HG03064 (cell line): ENCODE data around the gene SERPINE3.

Experiments
- ATAC-seq: cut with Tn5 transposase; IDR thresholded peaks from one replicate; pipeline ENCODE4 v1.9.1; 2021; ENCODE audit warnings: low read depth; ENCODE audit not compliant: unreplicated experiment

The SERPINE3 gene

DNA sequence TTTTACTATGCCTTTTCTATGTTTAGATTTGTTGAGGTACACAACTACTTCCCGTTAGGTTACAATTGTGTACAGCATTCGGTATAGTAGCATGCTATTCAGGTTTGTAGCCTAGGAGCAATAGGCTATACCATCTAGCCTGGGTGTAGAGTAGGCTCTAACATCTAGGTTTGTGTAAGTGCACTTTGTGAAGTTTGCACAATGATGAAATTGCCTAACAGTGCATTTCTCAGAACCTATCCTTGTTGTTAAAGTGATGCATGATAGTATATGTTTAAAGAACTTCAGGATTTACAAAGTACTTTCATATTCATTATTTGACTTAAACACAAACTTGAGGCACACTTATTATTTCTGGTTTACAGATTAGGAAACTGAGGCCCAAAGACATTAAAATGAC lies 11.5 kb upstream of the SERPINE3 start:
- no peak for ATAC-seq

DNA sequence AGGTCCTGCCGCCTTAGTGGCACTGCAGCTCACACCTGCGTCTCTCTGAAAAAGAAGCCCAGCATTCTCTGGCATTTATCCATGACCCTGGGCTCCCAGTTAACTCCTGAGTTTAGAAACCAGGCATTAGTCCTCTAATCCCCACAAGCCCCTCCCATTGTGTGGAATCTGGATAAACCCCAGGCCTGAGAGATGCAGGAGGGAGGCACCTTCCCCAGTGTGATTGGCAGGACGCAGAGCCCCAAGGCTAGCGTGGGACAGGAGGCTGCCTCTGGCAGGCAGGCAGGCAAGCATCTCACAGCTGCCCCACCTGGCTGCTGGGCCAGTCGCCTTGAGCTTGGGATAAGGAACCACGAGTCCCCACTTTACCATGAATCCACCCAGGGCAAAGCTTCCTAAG lies 11.0 kb upstream of the SERPINE3 start:
- ATAC-seq = no peak

DNA sequence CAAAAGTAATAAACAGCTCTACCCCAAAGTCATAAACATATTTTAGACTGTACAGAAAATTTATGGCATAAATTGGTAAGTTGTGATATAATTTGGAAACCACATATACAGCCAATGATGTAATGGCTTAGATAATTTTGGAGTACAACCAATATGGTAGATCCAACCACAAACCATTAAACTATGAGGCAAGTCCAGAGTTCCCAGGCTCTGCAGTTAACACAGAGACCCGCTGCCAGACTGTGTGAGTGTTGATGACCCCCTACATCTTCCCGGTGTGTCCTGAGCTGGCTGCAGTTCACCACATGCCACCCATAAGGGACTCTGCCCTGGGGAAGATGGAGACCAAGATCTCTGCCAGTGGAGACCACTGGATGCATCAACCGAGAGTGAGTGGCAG lies 9.9 kb upstream of the SERPINE3 start:
- ATAC-seq = no peak

DNA sequence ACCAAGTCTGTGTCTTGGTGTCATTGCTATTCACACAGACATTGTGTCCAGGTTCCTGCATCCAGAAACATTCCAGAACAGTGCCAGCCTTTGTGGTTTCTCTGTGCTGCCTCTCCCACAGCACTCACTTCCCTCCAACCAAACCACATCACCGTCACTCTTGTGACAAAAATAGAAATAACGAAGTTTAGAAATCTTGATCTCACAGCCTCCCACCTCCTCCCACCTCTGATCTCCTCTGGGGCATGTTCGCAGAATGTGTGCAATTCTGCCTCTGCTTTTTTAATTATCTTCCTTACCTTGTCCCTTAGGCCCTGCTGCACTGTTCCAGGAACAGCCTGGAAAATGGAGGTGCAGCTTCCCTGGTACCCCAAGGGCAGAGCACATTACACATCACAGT lies 8.7 kb upstream of the SERPINE3 start:
- no peak for ATAC-seq

DNA sequence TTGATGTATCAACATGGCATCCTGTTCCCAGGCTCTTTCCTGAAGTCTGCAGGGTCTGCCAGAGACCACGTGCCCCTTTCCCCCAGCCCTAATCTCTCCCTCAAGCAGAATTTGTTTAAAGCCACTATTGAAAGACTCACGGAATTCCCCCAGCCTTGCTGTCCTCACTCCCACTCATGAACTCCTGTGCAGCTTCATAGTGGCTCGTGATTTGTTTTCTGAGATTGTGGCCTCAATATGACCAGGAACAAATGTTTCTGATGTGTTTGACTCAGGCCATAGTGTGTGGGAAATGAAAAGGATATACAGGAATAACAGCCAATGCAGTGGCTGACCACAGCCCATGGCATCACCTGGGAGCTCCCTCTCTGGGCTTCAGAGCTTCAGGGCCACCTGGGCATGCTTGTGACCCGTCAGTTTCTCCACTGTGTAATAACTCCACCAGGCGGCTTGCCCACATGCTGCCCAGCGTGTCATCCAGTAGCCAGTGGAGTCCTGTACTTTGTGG lies 8.1 kb upstream of the SERPINE3 start:
- no peak for ATAC-seq

DNA sequence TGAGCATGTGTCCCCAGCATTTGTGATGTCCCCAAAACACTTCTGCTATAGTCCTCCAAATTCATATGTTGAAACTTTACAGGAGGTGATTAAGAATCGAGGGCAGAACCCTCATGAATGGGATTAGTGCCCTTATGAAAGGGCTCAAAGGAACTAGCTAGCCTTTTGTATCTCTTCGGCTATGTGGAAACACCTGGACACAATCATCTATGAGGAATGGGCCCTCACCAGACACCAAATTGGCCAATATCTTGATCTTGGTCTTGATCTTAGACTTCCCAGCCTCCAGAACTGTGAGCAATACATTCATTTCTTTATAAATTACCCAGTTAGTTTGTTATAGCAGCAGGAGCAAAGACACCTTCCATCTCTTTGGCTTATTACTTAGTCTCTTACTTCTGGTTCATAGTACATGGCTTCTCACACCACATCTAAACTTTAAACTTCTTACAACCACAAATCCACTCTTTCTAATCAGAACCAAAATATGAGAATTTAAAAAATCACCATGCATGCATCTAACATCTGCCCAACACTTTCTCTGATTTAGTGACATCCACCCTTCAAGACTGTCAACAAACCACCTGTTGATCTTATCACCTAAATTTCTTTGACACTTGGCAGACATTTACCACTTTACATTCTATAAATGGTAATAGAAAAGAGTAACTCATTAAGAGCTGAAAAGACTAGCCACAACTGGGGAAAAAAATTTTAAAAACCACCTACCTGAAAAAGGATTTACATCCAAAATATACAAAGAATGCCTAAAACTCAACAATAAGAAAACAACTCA lies 6.7 kb upstream of the SERPINE3 start:
- no peak for ATAC-seq

DNA sequence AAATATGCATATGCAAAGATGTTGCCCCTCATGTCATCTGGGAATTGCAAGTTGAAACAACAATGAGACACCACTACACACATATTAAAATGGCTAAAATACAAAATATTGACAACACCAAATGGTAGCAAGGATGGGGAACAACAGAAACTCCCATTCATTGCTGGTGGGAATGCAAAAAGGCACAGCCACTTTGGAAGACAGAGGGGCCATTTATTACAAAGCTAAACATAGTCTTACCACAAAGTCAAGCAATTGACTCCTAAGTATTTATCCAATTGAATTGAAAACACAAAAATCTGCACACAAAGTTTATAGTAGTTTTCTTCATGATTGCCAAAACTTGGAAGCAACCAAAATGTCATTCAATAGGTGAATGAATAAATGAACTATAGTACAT lies 6.1 kb upstream of the SERPINE3 start:
- no peak for ATAC-seq

DNA sequence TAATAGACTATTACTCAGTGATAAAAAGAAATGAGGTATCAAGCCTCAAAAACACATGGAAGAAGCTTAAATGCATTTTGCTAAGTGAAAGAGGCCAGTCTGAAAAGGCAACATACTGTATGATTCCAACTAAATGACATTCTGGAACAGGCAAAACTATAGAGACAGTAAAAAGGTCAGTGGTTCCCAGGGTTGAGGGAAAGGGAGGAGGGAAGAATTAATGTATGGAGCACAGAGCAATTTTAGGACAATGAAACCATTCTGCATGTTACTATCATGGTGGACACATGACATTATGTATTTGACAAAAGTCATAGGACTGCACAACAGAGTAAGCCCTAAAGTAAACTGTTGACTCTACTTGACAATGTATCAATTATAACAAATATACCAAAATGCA lies 5.7 kb upstream of the SERPINE3 start:
- ATAC-seq = no peak

DNA sequence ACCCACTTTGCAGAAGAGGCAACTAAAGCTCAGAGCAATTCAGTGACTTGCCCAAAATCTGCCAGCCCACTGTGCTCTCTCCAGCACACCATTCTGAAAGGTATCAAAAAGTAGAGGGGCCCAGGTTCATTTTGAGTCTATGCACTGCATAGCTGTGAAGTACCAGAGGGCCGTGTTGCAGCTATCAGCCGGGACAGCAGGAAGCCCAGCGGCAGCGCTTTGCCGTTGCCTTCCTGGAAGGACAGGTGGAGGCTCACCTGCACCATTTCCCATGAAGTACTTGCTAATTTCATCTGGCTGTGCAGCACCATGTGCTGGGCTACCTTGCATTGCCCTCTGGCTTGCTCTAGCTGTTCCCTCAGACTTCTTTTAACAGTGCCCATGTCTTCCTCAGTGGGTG lies 2.7 kb upstream of the SERPINE3 start:
- no peak for ATAC-seq

DNA sequence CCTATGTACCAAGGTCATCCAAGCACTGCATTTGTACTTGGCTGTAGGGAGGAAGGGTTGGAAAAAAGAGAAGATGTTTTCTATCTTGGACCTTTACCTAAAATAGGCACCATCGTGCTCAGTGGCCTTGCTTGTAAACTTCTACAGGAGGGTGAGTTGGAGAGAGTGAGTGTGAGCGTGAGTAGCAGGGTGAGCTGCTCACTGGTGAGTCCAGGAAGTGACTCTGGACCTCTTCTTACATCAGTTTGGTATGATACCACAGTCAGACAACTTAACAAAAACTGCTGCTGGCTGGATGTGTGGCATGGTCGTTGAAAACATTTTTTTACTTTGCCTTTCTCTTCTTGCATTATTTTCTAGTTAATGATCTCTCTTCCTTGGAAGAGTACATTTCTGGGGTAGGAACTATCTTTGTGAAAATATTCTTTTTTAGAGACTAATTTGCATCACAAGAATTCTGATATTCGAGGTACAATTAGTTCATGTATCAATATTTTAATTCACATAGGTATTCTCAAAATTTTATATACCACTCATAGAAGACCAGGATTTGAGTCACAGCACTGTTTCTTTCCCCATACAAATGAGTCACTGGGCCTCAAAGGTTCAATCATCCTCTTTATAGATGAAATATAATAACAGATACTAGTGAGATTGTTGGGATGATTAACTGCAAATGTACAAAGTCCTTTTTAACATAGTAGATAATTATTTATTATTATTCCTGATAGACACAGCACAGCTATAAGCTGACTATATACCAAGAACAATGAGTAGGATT lies 651 bp downstream of the SERPINE3 start:
- ATAC-seq = no peak

DNA sequence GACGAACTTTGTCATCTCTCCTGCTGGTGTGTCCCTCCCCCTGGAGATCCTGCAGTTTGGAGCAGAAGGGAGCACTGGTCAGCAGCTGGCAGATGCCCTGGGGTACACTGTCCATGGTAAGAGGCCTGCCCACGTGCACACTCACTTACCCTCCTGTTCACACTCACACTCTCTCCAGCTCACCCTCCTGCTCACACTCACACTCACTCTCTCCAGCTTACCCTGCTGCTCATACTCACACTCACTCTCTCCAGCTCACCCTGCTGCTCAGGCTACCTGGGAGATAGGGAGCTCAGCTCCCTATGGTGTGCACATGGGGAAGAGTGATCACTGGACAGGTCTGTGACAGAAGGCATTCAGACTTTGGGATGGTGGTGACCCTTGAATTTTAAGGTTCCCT lies 1.7 kb downstream of the SERPINE3 start:
- ATAC-seq = no peak

DNA sequence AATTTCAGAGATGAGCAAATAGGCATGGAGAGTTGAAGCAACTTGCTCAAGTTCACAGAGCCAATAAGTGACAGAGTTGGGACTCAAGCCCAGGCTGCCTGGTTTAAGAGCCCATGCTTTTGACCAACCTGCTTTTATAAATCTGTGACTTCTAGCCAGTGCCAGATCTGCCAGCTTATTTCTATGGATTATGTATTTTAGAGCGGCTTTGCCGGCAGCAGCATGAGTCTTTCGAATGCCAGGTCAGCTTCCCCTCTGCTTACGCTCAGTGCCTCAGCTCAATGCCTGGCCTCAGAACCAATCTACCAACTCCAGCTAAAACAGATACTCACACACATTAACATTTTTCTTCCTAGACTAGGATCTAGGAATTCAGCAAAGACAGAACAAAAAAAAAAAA lies 2.3 kb downstream of the SERPINE3 start:
- ATAC-seq = no peak

DNA sequence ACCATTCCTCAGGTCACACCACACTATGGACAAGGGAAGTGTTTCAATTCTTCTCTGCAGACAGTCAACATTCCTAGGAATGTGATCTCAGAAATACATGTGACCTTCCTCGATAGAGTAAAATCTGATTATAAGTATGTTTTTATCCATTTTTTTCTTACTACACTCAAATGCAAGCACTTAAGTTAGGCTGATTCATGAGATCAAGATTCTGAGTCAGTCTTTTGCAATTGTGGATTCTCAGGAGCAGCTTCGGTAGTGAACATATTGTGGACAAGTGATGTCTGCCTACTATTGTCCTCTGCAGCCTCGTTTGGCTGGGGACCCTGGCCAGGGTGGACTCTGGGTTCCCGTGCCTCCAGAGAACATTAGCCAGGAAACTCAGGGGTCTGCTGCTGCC lies 3.2 kb downstream of the SERPINE3 start:
- no peak for ATAC-seq

DNA sequence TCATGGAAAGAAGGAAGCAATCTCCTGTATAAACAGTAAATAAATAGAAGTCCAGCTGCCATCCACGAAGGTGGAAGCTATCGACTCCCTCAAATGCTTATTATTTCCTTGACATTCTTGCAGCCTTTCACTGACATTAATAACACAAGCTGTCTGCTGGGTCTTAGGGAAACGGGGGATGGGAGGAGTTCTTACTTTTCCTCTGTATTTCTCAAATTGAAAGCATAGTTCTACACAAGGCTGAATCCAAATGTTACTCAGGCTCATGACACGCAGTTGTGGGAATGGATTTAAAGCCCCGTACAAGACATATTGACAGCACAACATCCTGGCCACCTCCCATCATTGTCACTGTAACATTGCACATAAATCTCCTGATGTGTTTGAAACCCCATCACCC lies 4.0 kb downstream of the SERPINE3 start:
- ATAC-seq = no peak

DNA sequence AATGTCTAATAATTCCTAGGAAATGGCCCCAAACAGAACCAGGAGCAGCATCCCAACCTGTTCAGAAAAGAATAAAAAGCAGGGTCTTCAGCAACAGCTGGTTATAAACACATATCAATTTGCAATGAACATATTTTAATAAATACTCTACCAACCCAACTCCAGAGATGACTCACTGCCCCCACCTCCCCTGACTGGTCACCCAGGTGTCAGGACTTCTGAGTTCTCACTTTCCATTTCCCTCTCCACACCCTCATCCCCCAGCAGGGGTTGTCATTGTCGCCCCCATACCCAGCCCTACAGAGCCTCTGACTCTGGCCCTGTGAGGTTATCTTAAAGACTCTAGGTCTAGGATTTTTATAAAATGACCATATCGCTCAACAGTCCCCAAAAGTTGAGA lies 6.9 kb downstream of the SERPINE3 start:
- no peak for ATAC-seq

DNA sequence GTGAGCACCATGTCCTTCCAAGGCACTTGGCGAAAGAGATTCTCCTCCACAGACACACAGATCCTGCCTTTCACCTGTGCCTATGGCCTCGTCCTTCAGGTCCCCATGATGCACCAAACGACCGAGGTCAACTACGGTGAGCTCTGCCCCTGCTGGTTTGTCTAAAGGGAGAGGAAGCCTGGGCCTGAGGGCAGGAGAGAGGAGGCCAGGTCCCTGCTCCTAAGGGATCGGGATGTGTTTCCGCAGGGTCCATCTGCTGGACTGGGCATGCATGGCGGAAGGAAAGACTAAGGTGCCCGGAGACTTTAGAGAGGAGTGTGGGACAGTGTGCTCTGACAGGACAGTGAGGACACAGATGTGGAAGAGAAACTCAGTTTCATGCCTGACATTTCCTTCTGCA lies 7.6 kb downstream of the SERPINE3 start:
- ATAC-seq = no peak

DNA sequence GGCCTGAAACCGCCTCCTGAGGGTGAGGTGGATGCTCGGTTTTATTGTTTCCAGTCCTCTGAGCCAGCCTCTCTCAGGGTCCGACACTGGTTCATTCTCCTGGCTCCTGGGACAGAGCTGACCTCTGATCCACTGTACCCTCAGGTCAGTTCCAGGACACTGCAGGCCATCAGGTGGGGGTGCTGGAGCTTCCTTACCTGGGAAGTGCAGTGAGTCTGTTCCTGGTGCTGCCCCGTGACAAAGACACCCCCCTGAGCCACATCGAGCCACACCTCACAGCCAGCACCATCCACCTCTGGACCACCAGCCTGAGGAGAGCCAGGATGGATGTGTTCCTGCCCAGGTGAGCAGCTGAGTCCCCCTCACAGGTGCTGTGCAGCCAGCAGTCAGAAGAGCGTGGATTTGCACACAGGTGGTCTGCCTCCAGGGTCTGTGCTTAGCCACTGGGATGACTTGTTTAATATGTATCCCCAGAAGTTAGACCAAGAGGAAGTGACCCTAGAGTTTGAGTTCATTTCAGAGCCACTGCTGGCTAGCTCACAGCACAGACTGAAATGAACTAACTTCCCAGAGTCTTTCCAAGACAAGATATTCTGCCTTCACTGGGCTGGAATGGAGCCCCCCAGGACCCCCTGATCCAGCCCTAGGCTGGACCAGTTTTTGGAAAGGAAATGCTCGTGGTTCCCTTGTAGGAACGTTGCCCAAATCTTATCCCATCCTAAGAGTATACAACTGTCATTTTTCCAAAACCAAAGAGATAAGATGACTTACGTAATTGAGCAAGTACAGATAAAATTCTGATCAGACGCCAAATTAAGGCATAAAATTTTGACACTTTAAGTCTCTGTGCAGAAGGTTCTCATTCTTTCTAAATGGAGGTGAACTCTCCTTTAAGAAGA lies 8.8 kb downstream of the SERPINE3 start:
- ATAC-seq = no peak

DNA sequence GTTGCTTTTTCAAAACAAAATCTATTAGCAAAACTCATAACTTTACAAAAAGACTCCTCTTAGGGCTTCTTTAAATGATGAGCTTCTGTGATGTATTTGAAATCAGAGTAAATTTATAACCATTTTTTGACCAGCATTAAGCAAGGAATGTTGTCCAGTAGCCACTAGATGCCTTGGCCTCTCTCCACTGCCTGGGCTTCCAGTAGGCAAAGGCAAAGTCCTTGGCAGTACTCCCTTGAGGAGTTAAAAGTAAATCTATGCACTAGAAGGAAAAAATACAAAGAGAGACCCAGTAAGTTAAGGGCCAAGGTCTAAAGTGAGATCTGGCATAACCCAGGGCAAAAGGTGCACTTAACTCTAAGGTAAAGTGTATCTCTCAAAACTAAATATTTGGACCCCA lies 9.5 kb downstream of the SERPINE3 start:
- ATAC-seq = no peak

DNA sequence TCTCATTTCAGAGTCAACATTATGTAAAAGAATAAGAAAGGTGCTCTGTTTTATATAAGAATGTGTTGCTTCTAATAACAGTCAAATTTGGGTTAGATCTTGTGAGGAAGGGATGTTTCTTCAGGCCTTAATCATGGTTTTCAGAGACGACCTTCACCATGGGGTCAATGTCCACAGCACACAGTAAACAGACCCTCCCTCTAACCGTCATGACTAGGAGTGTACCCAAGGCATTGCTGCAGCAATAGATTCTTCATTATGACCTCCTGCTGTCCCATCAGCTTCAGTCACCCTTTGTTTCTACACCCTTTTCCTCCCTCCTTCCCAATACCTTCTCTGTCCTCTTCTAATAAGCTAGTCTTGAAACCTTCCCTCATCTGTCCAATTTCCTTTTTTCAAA lies 15.7 kb downstream of the SERPINE3 start:
- no peak for ATAC-seq

DNA sequence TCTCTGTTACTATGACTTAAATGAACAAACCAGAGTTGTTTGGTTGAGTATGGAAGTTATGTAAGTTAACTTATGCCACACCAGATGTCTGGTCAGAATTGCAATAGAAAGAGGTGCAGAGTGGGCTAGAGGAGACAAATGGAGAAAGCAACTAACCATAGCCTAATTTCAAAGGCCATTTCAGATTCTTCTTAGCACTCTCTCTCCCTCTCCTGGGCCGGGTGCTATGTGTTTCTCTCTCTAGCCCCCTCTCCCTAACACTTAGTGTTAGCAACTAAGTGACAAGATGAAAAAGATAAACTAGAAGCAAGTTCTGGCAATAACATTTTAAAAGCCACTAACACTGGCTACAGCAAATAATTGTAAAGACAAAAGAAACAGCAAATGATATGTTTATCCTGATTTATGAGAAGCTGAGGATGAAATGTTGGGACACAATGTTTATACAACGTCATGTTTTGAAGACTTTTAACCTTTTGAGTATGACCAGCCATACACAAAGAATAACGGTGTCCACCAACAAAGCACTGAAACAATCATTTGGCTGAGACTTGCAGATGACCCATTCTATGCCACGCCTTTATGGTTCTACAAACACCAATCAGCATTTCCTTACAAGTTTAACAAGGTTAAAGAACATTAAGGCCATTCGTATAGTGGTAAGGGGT lies 18.6 kb downstream of the SERPINE3 start:
- ATAC-seq = no peak
